Osteoblast (primary cell): Measurements from ENCODE around the gene ZFAND5. TPM values are rescaled to one million over a fixed set of nuclear protein-coding genes. Genes with fewer than 3 reads are reported as not detected.

Source experiments
- DNase-seq: peaks from one replicate; pipeline ENCODE4 v3.0.0; 2011; ENCODE audit warnings: low spot score, mixed read lengths; ENCODE audit not compliant: insufficient read length; ENCODE audit errors: missing footprints
- H2AFZ ChIP-seq: 2 replicates; pipeline ENCODE4 v1.6.0; 2011; ENCODE audit warnings: mild to moderate bottlenecking, low read length
- H3K27ac ChIP-seq: 2 replicates; pipeline ENCODE4 v1.5.1; 2011; ENCODE audit warnings: mild to moderate bottlenecking, low read depth, low read length, moderate library complexity
- H3K27me3 ChIP-seq: 2 replicates; pipeline ENCODE4 v1.6.0; 2012; ENCODE audit warnings: mild to moderate bottlenecking, control low read depth, inconsistent platforms, low read length, moderate library complexity; ENCODE audit not compliant: insufficient read depth
- H3K36me3 ChIP-seq: 2 replicates; pipeline ENCODE4 v1.5.1; 2011; ENCODE audit warnings: mild to moderate bottlenecking, low read length, control low read depth, moderate library complexity; ENCODE audit not compliant: insufficient read depth
- H3K4me1 ChIP-seq: 2 replicates; pipeline ENCODE4 v1.5.1; 2011; ENCODE audit warnings: mild to moderate bottlenecking, low read length, control low read depth, moderate library complexity; ENCODE audit not compliant: insufficient read depth
- H3K4me2 ChIP-seq: 2 replicates; pipeline ENCODE4 v1.6.0; 2011; ENCODE audit warnings: mild to moderate bottlenecking, low read length; ENCODE audit not compliant: insufficient read depth
- H3K4me3 ChIP-seq: fragments of 200-600 bp; sonication (generic); 3 replicates; pipeline ENCODE4 v1.5.1; 2012; ENCODE audit warnings: mild to moderate bottlenecking, low read length, inconsistent platforms; ENCODE audit not compliant: insufficient read depth
- H3K79me2 ChIP-seq: 2 replicates; pipeline ENCODE4 v1.6.0; 2012; ENCODE audit warnings: mild to moderate bottlenecking, low read length, control low read depth, inconsistent platforms; ENCODE audit not compliant: insufficient read depth
- H3K9me3 ChIP-seq: 2 replicates; pipeline ENCODE4 v1.5.1; 2011; ENCODE audit warnings: low read depth, low read length, control low read depth
- H4K20me1 ChIP-seq: 2 replicates; pipeline ENCODE4 v1.6.0; 2012; ENCODE audit warnings: mild to moderate bottlenecking, low read length, control low read depth; ENCODE audit not compliant: insufficient read depth
- CTCF ChIP-seq: IDR thresholded peaks from 2 replicates; pipeline ENCODE4 v1.5.1; 2011; ENCODE audit warnings: mild to moderate bottlenecking, low read depth, low read length, moderate library complexity; ENCODE audit errors: extremely low read depth
- total RNA-seq: library from RNA; depleted of rRNA; stranded (reverse); fragments of >200 nt; gene quantifications from 2 replicates; pipeline ENCODE4 v1.2.3, GENCODE V29; 2012

The ZFAND5 gene
- total RNA-seq, 1 donor = 164 TPM

GRCh38 chr9:72356041-72356582 lies 8.9 kb downstream of the ZFAND5 start:
- H3K4me2 ChIP-seq = no peak overlapping the region
- H3K36me3 ChIP-seq = peaks cover 76% of the 10 kb centered on the region
- no peak overlapping the region for H2AFZ ChIP-seq
- H3K27ac ChIP-seq = no peak overlapping the region
- no peaks in the 10 kb centered on the region for H3K9me3 ChIP-seq
- H3K4me3 ChIP-seq = no peak overlapping the region
- H3K79me2 ChIP-seq = peaks cover 54% of the 10 kb centered on the region
- no peak for DNase-seq
- peaks cover 27% of the 10 kb centered on the region for H3K4me1 ChIP-seq
- H4K20me1 ChIP-seq = peaks cover 63% of the 10 kb centered on the region
- H3K27me3 ChIP-seq = no peaks in the 10 kb centered on the region
- TF ChIP-seq CTCF = no peak

- TF ChIP-seq CTCF = no peak
- Histone ChIP-seq H3K27ac (no peak overlapping the region), H4K20me1 (peaks cover 55% of the 10 kb centered on the region), H2AFZ (no peak overlapping the region), H3K36me3 (peaks cover 66% of the 10 kb centered on the region), H3K9me3 (no peaks in the 10 kb centered on the region), H3K27me3 (no peaks in the 10 kb centered on the region), H3K79me2 (peaks cover 44% of the 10 kb centered on the region), H3K4me1 (peaks cover 20% of the 10 kb centered on the region), H3K4me2 (no peak overlapping the region), H3K4me3 (no peak overlapping the region)
- no peak for DNase-seq
Measured at GRCh38 chr9:72355153-72355552, 9.9 kb downstream of the ZFAND5 start.

GRCh38 chr9:72354704-72355103 lies 10.3 kb downstream of the ZFAND5 start:
- no peak for DNase-seq
- no peak for TF ChIP-seq CTCF
- H3K27ac ChIP-seq = no peak overlapping the region
- no peaks in the 10 kb centered on the region for H3K9me3 ChIP-seq
- peaks cover 62% of the 10 kb centered on the region for H3K36me3 ChIP-seq
- peaks cover 16% of the 10 kb centered on the region for H3K4me1 ChIP-seq
- H4K20me1 ChIP-seq = peaks cover 50% of the 10 kb centered on the region
- H3K27me3 ChIP-seq = no peaks in the 10 kb centered on the region
- no peak overlapping the region for H2AFZ ChIP-seq
- peaks cover 40% of the 10 kb centered on the region for H3K79me2 ChIP-seq
- H3K4me3 ChIP-seq = no peak overlapping the region
- H3K4me2 ChIP-seq = no peak overlapping the region

- Histone ChIP-seq H3K36me3 (peaks cover 50% of the 10 kb centered on the region), H3K27ac (no peak overlapping the region), H4K20me1 (peaks cover 39% of the 10 kb centered on the region), H2AFZ (no peak overlapping the region), H3K4me2 (no peak overlapping the region), H3K27me3 (no peaks in the 10 kb centered on the region), H3K9me3 (no peaks in the 10 kb centered on the region), H3K4me1 (peaks cover 8% of the 10 kb centered on the region), H3K79me2 (peaks cover 29% of the 10 kb centered on the region), H3K4me3 (no peak overlapping the region)
- no peak for DNase-seq
- no peak for TF ChIP-seq CTCF
Measured at GRCh38 chr9:72353455-72354116, 11.4 kb downstream of the ZFAND5 start.
